Mesothelial cell of epicardium (in vitro differentiated cells): ENCODE measurements around the gene TMEM42. TPM values are rescaled to one million over a fixed set of nuclear protein-coding genes. Genes with fewer than 3 reads are reported as not detected.

Experiments
- DNase-seq, 2 experiments: peaks; one replicate each; pipeline ENCODE4 v3.0.0; 2021; ENCODE audit warnings: low spot score in 2 of 2; ENCODE audit not compliant: unreplicated experiment in 2 of 2
- H3K27ac Mint-ChIP-seq: 2 replicates; pipeline ENCODE4 v1.8.0; 2021; ENCODE audit warnings: mixed read lengths
- H3K27me3 Mint-ChIP-seq: 2 replicates; pipeline ENCODE4 v1.8.0; 2021; ENCODE audit warnings: low read depth, mixed read lengths
- H3K36me3 Mint-ChIP-seq: 2 replicates; pipeline ENCODE4 v1.8.0; 2021; ENCODE audit warnings: mixed read lengths
- H3K4me1 Mint-ChIP-seq: 2 replicates; pipeline ENCODE4 v1.8.0; 2021; ENCODE audit warnings: mixed read lengths
- H3K4me3 Mint-ChIP-seq: 2 replicates; pipeline ENCODE4 v1.8.0; 2021; ENCODE audit warnings: mild to moderate bottlenecking, moderate library complexity, mixed read lengths
- H3K9me3 Mint-ChIP-seq: 2 replicates; pipeline ENCODE4 v1.8.0; 2021; ENCODE audit warnings: mixed read lengths
- CTCF ChIP-seq: fragments of 200-600 bp; sonication (generic); IDR thresholded peaks from one replicate; pipeline ENCODE4 v1.5.0; 2021; ENCODE audit warnings: antibody characterized with exemption; ENCODE audit not compliant: unreplicated experiment
- total RNA-seq: library from RNA; stranded (reverse); gene quantifications from 3 replicates; pipeline ENCODE4 v1.2.1, GENCODE V29; 2021

TMEM42 gene
- total RNA-seq, 1 donor from 2014 or later: 17.7 TPM

DNA sequence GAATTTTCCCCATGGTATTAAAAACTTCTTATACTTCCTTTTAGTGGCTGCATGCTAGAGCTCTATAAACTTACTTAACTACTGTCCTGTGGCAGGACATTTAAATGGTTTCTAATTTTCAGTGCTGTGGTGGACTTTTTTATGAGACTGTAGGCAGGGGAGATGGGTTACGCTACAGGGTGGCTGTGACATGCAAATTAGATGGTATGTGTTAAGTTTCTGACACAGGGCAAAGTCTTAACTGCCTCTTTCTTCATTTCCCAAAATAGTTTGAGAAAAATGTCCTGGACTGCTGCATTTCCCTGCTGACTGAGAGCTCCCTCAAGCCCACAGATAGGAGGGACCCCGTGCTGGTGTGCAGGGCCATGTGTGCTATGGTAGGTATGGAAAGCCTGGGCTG lies 34.7 kb downstream of the TMEM42 start:
- no peaks in the 10 kb centered on the region for H3K36me3 Mint-ChIP-seq
- H3K4me1 Mint-ChIP-seq: peaks cover 9% of the 10 kb centered on the region
- H3K9me3 Mint-ChIP-seq: no peaks in the 10 kb centered on the region
- no peak for TF ChIP-seq CTCF
- no peak overlapping the region for H3K4me3 Mint-ChIP-seq
- H3K27ac Mint-ChIP-seq: no peak overlapping the region
- no peak for DNase-seq
- no peaks in the 10 kb centered on the region for H3K27me3 Mint-ChIP-seq

GRCh38 chr3:44899683-44900367 lies 38.1 kb downstream of the TMEM42 start:
- Mint-ChIP-seq H3K27me3 (no peaks in the 10 kb centered on the region), H3K36me3 (no peaks in the 10 kb centered on the region), H3K27ac (no peak overlapping the region), H3K4me1 (peaks cover 22% of the 10 kb centered on the region), H3K4me3 (no peak overlapping the region), H3K9me3 (no peaks in the 10 kb centered on the region)
- TF ChIP-seq CTCF: no peak
- DNase-seq: no peak

GRCh38 chr3:44902628-44903027 lies 40.9 kb downstream of the TMEM42 start:
- no peak for TF ChIP-seq CTCF
- peaks cover 22% of the 10 kb centered on the region for H3K4me1 Mint-ChIP-seq
- no peaks in the 10 kb centered on the region for H3K9me3 Mint-ChIP-seq
- no peaks in the 10 kb centered on the region for H3K27me3 Mint-ChIP-seq
- H3K27ac Mint-ChIP-seq: no peak overlapping the region
- H3K36me3 Mint-ChIP-seq: no peaks in the 10 kb centered on the region
- DNase-seq: no peak
- no peak overlapping the region for H3K4me3 Mint-ChIP-seq

GRCh38 chr3:44903314-44903713 lies 41.6 kb downstream of the TMEM42 start:
- H3K9me3 Mint-ChIP-seq: no peaks in the 10 kb centered on the region
- no peaks in the 10 kb centered on the region for H3K27me3 Mint-ChIP-seq
- DNase-seq: no peak
- H3K27ac Mint-ChIP-seq: no peak overlapping the region
- peaks cover 22% of the 10 kb centered on the region for H3K4me1 Mint-ChIP-seq
- no peak for TF ChIP-seq CTCF
- no peaks in the 10 kb centered on the region for H3K36me3 Mint-ChIP-seq
- H3K4me3 Mint-ChIP-seq: no peak overlapping the region

- H3K9me3 Mint-ChIP-seq: no peaks in the 10 kb centered on the region
- no peak overlapping the region for H3K27ac Mint-ChIP-seq
- TF ChIP-seq CTCF: no peak
Observed at GRCh38 chr3:44903751-44904150, 42.0 kb downstream of the TMEM42 start.

More at GRCh38 chr3:44903751-44904150, 42.0 kb downstream of the TMEM42 start:
- H3K36me3 Mint-ChIP-seq: no peaks in the 10 kb centered on the region
- peaks cover 22% of the 10 kb centered on the region for H3K4me1 Mint-ChIP-seq
- H3K4me3 Mint-ChIP-seq: no peak overlapping the region
- H3K27me3 Mint-ChIP-seq: no peaks in the 10 kb centered on the region
- no peak for DNase-seq
